SHP77 (cell line): ENCODE results near the gene PRKCSH.
"Not testable (repeated sequence)": the region's sequence is repeated elsewhere in the genome, so short reads cannot be mapped to it uniquely, and the experiment has no call there.

Experiments used
- DNase-seq, 2 experiments: peaks; one replicate each; lab custom pipeline; 2025; lab: John Stamatoyannopoulos, UW

PRKCSH gene

GRCh38 chr19:11448923-11449554 is 13.6 kb downstream of the PRKCSH start:
- DNase-seq: no peak

- DNase-seq: no peak
Observed at GRCh38 chr19:11450570-11451326, 15.3 kb downstream of the PRKCSH start.

- DNase-seq: no peak
Observed at GRCh38 chr19:11451327-11451870, 16.0 kb downstream of the PRKCSH start.

- no peak for DNase-seq
Observed at GRCh38 chr19:11451871-11452619, 16.6 kb downstream of the PRKCSH start.

- DNase-seq: no peak
Observed at GRCh38 chr19:11452620-11453310, 17.3 kb downstream of the PRKCSH start.

GRCh38 chr19:11453468-11454341 is 18.3 kb downstream of the PRKCSH start:
- no peak for DNase-seq

- DNase-seq: not testable (repeated sequence)
Observed at GRCh38 chr19:11455233-11455554, 19.8 kb downstream of the PRKCSH start.

GRCh38 chr19:11456659-11457058 is 21.2 kb downstream of the PRKCSH start:
- no peak for DNase-seq

GRCh38 chr19:11457115-11457514 is 21.7 kb downstream of the PRKCSH start:
- no peak for DNase-seq

GRCh38 chr19:11457831-11458230 is 22.4 kb downstream of the PRKCSH start:
- no peak for DNase-seq

GRCh38 chr19:11458236-11458900 is 22.9 kb downstream of the PRKCSH start:
- no peak for DNase-seq

- DNase-seq: not testable (repeated sequence)
Observed at GRCh38 chr19:11458912-11459311, 23.5 kb downstream of the PRKCSH start.

GRCh38 chr19:11460207-11460606 is 24.8 kb downstream of the PRKCSH start:
- DNase-seq: no peak

GRCh38 chr19:11461453-11461852 is 26.0 kb downstream of the PRKCSH start:
- no peak for DNase-seq

- DNase-seq: no peak
Observed at GRCh38 chr19:11463391-11463790, 28.0 kb downstream of the PRKCSH start.

GRCh38 chr19:11464333-11465265 is 29.2 kb downstream of the PRKCSH start:
- DNase-seq: no peak

- no peak for DNase-seq
Observed at GRCh38 chr19:11465600-11465999, 30.2 kb downstream of the PRKCSH start.

- DNase-seq: not testable (repeated sequence)
Observed at GRCh38 chr19:11468266-11468845, 32.9 kb downstream of the PRKCSH start.

GRCh38 chr19:11473725-11474124 is 38.3 kb downstream of the PRKCSH start:
- no peak for DNase-seq
